Psoas muscle (tissue), 8 donors: ENCODE data around the gene HIBADH. TPM values are rescaled to one million over a fixed set of nuclear protein-coding genes. Genes with fewer than 3 reads are reported as not detected.
"Not testable (repeated sequence)": the region's sequence is repeated elsewhere in the genome, so short reads cannot be mapped to it uniquely, and the experiment has no call there.

Experiments
- ATAC-seq, 4 donors: fragments of 200-7000 bp; cut with Tn5 transposase; one replicate each; pipeline ENCODE4 v1.9.1; 2020; ENCODE audit warnings: moderate library complexity in 3 of 4, mild to moderate bottlenecking in 2 of 4
- DNase-seq, 2 donors: peaks; one replicate each; pipeline ENCODE4 v3.0.0-alpha.2; 2020
- H3K27ac ChIP-seq: fragments of 200-600 bp; one replicate; pipeline ENCODE4 v1.8.0; 2022
- H3K27me3 ChIP-seq, 3 donors: fragments of 200-600 bp in 1 of 3; one replicate each; pipeline versions ENCODE4 v1.6.1 to v1.8.0; 2013 to 2022; ENCODE audit warnings: low read length in 2 of 3, mild to moderate bottlenecking in 2 of 3, moderate library complexity in 1 of 3; ENCODE audit not compliant: insufficient read depth in 3 of 3
- H3K36me3 ChIP-seq, 2 donors: fragments of 200-600 bp in 1 of 2; one replicate each; pipeline versions ENCODE4 v1.6.1 to v1.8.0; 2013 to 2022; ENCODE audit warnings: low read depth in 1 of 2, mild to moderate bottlenecking in 1 of 2, moderate library complexity in 1 of 2; ENCODE audit not compliant: insufficient read depth in 1 of 2
- H3K4me1 ChIP-seq: fragments of 200-600 bp; one replicate; pipeline ENCODE4 v1.8.0; 2022
- H3K4me3 ChIP-seq: fragments of 200-600 bp; one replicate; pipeline ENCODE4 v1.8.0; 2022; ENCODE audit warnings: mild to moderate bottlenecking
- H3K9me3 ChIP-seq: fragments of 200-600 bp; one replicate; pipeline ENCODE4 v1.8.0; 2022
- WGBS, 3 donors: extraction: QIAGEN DNeasy Blood & Tissue Kit; methylation state at CpG; one replicate each; pipeline versions ENCODE4 v1.1.6 to v1.1.7; 2013; 5-methylcytosine and 5-hydroxymethylcytosine counted together
- intact Hi-C, 2 donors: fragments of 100-400 bp; cut with DNase I; formaldehyde crosslinking; loops; one replicate each; pipeline versions ENCODE4 v1.11.0 to v1.14.2; 2022
- polyA plus RNA-seq, 3 donors: library from polyadenylated mRNA; stranded (reverse); fragments of 200-250 nt; gene quantifications; one replicate each; pipeline ENCODE4 v1.2.3, GENCODE V29; 2013
- total RNA-seq, 4 donors: library from RNA; stranded (reverse); fragmentation: NEBNext Ultra II Directional in 2 of 4; extraction: Animal tissue kit (Norgen Biotek cat#: 25700) in 2 of 4; gene quantifications; one replicate each; pipeline versions ENCODE4 v1.2.1 to v1.2.4, GENCODE V29; 2021 to 2023
- TF ChIP-seq, protein P1 (sequence below): fragments of 200-600 bp; IDR thresholded peaks from one replicate; pipeline ENCODE4 v1.8.0; 2022; ENCODE audit warnings: antibody characterized with exemption
- donor health status: healthy with polysubstance abuse.
- donor health status: DM: no; HTN: no; CAD: no; lungs with moderate emphysema.
- donor health status: Bipolar disorder and iron deficiency.
- donor health status: healthy.
- donor health status: DM: yes; HTN: yes; CAD: no.
- donor health status: DM: no; HTN: no; CAD: no.
- donor health status: DM: no; HTN: no; CAD: no.
- donor health status: DM: yes; HTN: yes; CAD: no.

The HIBADH gene
- total and polyA plus RNA-seq, 7 donors = 25.2 to 67.7 (median 44.5) TPM

DNA sequence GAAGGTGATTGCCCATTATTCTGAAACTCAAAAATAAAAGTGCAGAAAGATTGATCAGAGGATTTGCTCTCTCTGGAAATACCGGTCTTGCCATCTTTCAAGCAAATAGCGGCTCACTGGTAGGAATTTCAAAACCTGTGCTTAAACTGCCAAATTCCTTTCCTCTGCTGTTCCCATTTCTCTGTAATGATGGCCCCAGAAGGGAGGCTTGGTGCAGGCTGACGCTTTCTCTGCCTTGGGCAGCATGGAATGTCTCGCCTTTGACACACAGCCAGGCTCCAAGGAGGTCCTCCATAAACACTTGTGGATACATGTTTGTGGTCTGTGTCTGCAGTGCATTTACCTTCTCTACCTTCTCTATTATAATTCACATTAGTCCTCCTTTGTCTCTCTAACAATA, 146.8 kb downstream of the HIBADH start:
- Histone ChIP-seq H3K27ac (no peak overlapping the region), H3K36me3 (no peaks in the 10 kb centered on the region), H3K4me1 (peaks cover 7% of the 10 kb centered on the region), H3K27me3 (no peaks in the 10 kb centered on the region), H3K4me3 (no peak overlapping the region), H3K9me3 (no peaks in the 10 kb centered on the region)
- DNase-seq (no peak), ATAC-seq (no peak)
- intact Hi-C loops = no loop called here
- TF ChIP-seq, protein P1, sequence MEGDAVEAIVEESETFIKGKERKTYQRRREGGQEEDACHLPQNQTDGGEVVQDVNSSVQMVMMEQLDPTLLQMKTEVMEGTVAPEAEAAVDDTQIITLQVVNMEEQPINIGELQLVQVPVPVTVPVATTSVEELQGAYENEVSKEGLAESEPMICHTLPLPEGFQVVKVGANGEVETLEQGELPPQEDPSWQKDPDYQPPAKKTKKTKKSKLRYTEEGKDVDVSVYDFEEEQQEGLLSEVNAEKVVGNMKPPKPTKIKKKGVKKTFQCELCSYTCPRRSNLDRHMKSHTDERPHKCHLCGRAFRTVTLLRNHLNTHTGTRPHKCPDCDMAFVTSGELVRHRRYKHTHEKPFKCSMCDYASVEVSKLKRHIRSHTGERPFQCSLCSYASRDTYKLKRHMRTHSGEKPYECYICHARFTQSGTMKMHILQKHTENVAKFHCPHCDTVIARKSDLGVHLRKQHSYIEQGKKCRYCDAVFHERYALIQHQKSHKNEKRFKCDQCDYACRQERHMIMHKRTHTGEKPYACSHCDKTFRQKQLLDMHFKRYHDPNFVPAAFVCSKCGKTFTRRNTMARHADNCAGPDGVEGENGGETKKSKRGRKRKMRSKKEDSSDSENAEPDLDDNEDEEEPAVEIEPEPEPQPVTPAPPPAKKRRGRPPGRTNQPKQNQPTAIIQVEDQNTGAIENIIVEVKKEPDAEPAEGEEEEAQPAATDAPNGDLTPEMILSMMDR = no peak
- WGBS, 3 donors = 89 to 93% (median 93%) methylated on average over 4 of the region's 4 CpGs

DNA sequence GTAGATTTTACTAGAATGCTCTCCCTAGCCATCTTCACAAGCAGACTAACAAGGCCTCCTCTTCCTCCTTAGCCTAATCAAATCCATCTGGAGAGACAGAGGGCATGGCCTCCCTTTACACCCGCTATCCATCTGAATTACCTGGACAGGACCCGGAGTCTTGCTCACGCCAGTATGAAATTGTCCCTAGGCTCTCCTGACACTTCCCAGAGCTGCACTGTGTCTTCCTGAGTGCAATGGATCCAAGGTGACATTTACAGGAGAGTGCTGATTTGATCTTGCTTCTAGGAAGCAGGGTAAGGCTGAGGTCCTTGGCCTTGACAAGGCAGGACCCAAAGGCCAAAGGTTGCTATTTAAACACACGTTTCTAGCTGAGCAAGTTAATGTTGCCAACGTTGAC, 147.8 kb downstream of the HIBADH start:
- H3K27me3 ChIP-seq = no peaks in the 10 kb centered on the region

DNA sequence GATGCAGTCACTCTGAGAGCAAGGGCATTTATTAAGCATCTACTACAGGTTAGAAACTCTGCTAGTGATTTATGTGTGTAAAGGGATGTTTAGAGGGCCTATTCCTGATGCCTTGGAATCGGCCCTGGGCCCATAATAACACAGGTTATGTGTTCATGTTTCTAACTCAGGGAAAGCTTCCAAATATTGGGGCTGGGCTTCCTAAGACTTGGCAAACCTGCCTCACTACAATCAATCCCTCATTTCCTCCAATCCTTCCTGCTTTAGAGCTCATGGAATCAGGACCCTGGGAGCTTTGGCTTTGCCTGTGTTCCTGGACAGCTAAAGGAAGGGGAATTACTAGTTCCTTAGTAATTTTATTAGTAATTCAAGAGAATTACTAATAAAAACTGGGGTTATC, 148.8 kb downstream of the HIBADH start:
- intact Hi-C loops = no loop called here
- Histone ChIP-seq H3K27me3 (no peaks in the 10 kb centered on the region), H3K27ac (no peak overlapping the region), H3K9me3 (no peaks in the 10 kb centered on the region), H3K36me3 (no peaks in the 10 kb centered on the region), H3K4me1 (no peaks in the 10 kb centered on the region), H3K4me3 (no peak overlapping the region)
- WGBS, 3 donors = 58 to 77% (median 60%) methylated on average over 1 of the region's 1 CpG
- no peak for DNase-seq
- TF ChIP-seq, protein P1 = no peak
- ATAC-seq = no peak

More for the DNA sequence above, 147.8 kb downstream of the HIBADH start:
- Histone ChIP-seq H3K4me1 (no peaks in the 10 kb centered on the region), H3K4me3 (no peak overlapping the region), H3K9me3 (no peaks in the 10 kb centered on the region), H3K36me3 (no peaks in the 10 kb centered on the region), H3K27ac (no peak overlapping the region)
- no peak for DNase-seq
- intact Hi-C loops = no loop called here
- whole genome bisulfite sequencing, 3 donors = 65 to 74% (median 66%) methylated on average over 5 of the region's 5 CpGs
- TF ChIP-seq, protein P1 = no peak
- ATAC-seq = no peak

DNA sequence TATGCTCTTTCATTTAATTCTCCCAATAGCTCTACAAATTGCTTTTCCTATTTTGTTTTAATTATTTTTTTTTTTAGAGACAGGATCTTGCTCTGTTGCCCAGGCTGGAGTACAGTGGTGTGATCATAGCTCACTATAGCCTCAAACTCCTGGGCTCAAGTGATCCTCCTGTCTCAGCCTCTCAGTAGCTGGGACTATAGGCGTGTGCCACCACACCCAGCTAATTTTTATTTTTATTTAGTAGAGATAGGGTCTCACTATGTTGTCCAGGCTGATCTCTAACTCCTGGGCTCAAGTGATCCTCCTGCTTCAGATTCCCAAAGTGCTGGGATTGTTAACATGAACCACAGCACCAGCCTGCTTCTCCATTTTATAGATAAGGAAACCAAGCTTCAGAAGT, 151.3 kb downstream of the HIBADH start:
- ATAC-seq, intact Hi-C loops, H3K27me3 ChIP-seq, DNase-seq, H3K4me1 ChIP-seq, H3K36me3 ChIP-seq, H3K9me3 ChIP-seq, H3K4me3 ChIP-seq, H3K27ac ChIP-seq: not testable (repeated sequence)
- WGBS, 3 donors = 94 to 97% (median 94%) methylated on average over 1 of the region's 1 CpG

DNA sequence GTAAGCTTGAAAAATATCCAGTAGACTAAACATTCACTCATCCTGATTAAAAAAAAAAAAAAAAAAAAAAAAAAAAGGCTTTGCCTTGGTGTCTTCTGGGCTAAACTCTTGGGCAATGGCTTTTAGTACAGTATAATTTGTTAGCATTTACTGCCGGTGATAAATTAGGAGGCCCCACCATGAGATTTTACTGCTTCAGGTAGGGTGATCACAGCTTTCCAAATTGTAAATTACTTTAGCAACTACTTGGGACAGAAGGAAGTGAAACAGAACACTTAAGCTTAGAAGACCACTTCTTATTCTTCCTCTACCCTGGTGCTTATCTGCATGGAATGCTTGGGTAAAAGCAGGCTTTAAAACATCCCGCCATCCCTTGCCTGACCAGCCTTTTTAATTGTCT, 152.1 kb downstream of the HIBADH start:
- no peaks in the 10 kb centered on the region for H3K36me3 ChIP-seq
- no peak for DNase-seq
- H3K27ac ChIP-seq = no peak overlapping the region
- TF ChIP-seq, protein P1 = no peak
- no peaks in the 10 kb centered on the region for H3K27me3 ChIP-seq
- no peak for ATAC-seq
- 71 to 91% (median 77%) methylated on average over 2 of the region's 2 CpGs for WGBS, 3 donors
- no peaks in the 10 kb centered on the region for H3K9me3 ChIP-seq
- intact Hi-C loops = no loop called here
- no peak overlapping the region for H3K4me3 ChIP-seq
- H3K4me1 ChIP-seq = no peaks in the 10 kb centered on the region

DNA sequence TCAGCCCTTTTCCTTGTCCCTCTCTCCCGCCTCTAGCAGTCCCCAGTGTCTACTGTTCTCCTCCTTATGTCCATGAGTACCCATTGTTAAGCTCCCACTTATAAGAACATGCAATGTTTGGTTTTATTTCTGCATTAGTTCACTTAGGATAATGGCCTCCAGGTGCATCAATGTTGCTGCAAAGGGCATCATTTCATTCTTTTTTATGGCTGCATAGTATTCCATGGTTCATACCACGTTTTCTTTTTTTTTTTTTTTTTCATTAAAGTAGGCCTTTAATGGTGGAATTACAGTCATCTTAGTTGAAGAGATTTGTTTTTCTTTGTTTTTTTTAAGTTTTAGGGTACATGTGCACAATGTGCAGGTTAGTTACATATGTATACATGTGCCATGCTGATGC, 160.8 kb downstream of the HIBADH start:
- WGBS, 3 donors = 93 to 96% (median 93%) methylated on average over 2 of the region's 2 CpGs

More for the DNA sequence above, 160.8 kb downstream of the HIBADH start:
- DNase-seq, H3K4me1 ChIP-seq, ATAC-seq, H3K4me3 ChIP-seq, H3K36me3 ChIP-seq, intact Hi-C loops, H3K27me3 ChIP-seq, H3K27ac ChIP-seq, H3K9me3 ChIP-seq: not testable (repeated sequence)
